Endothelial cell of umbilical vein (primary cell): ENCODE results near the gene FBXW4. TPM values are rescaled to one million over a fixed set of nuclear protein-coding genes. Genes with fewer than 3 reads are reported as not detected.

Experiments used
- BruUV-seq: library from RNA; stranded (reverse); fragments of 400-500 nt; replicated peaks from 2 replicates; lab custom pipeline; 2021; lab: Mats Ljungman, UMichigan
- CTCF ChIA-PET: fragments of 300-600, 350-600 bp; sonication (Branson Sonifier 250); formaldehyde crosslinking; loops from one replicate; lab custom pipeline; 2021; ENCODE audit warnings: antibody characterized with exemption, inconsistent platforms; lab: Charles Lee
- POLR2A ChIA-PET: fragments of 300-600, 350-600 bp; sonication (Branson Sonifier 250); formaldehyde crosslinking; loops from one replicate; lab custom pipeline; 2021; ENCODE audit warnings: antibody characterized with exemption, inconsistent platforms; lab: Charles Lee
- DNase-seq: peaks from one replicate; pipeline ENCODE4 v3.0.0-alpha.2; 2011; ENCODE audit warnings: low read depth, low spot score
- FAIRE-seq: peaks from 2 replicates; lab custom pipeline; 2011; peaks lifted over from hg19 to GRCh38; lab: Jason Lieb, UNC
- H2AFZ ChIP-seq: 2 replicates; pipeline ENCODE4 v1.6.0; 2012; ENCODE audit warnings: low read depth, low read length, control low read depth, inconsistent platforms
- H3K27ac ChIP-seq: 2 replicates; pipeline ENCODE4 v1.5.1; 2011; ENCODE audit warnings: low read depth, mild to moderate bottlenecking, control low read depth, low read length, moderate library complexity; ENCODE audit not compliant: insufficient read depth
- H3K27me3 ChIP-seq, 2 experiments: 2 replicates each; pipeline versions ENCODE4 v1.6.0 to v1.6.1; 2011; ENCODE audit warnings: low read length in 2 of 2, mixed read lengths in 1 of 2; ENCODE audit not compliant: control insufficient read depth in 2 of 2, insufficient read depth in 2 of 2
- H3K36me3 ChIP-seq, 2 experiments: 2 replicates in 1 of 2; 3 replicates in 1 of 2; pipeline ENCODE4 v1.5.1; 2011; ENCODE audit warnings: low read length in 2 of 2, mild to moderate bottlenecking in 1 of 2, moderate library complexity in 1 of 2; ENCODE audit not compliant: control insufficient read depth in 2 of 2, insufficient read depth in 2 of 2; ENCODE audit errors: extremely low read depth in 1 of 2
- H3K4me1 ChIP-seq: 3 replicates; pipeline ENCODE4 v1.5.1; 2011; ENCODE audit warnings: mild to moderate bottlenecking, low read length; ENCODE audit not compliant: control insufficient read depth, insufficient read depth; ENCODE audit errors: extremely low read depth
- H3K4me2 ChIP-seq: 2 replicates; pipeline ENCODE4 v1.6.1; 2011; ENCODE audit warnings: low read length, control low read depth, mixed read lengths; ENCODE audit not compliant: insufficient read depth
- H3K4me3 ChIP-seq, 3 experiments: fragments of 200-600 bp in 1 of 3; sonication (generic), shearing (Covaris generic) in 1 of 3; replicated peaks in 1 of 3; 2 replicates each; pipeline ENCODE4 v1.5.1; 2011 to 2016; ENCODE audit warnings: control low read depth in 3 of 3, low read length in 3 of 3, mild to moderate bottlenecking in 2 of 3, inconsistent platforms in 1 of 3, low read depth in 1 of 3, moderate library complexity in 1 of 3; ENCODE audit not compliant: insufficient read depth in 1 of 3
- H3K79me2 ChIP-seq: 2 replicates; pipeline ENCODE4 v1.6.0; 2012; ENCODE audit warnings: low read length, inconsistent platforms; ENCODE audit not compliant: control insufficient read depth, insufficient read depth
- H3K9ac ChIP-seq: replicated peaks from 2 replicates; pipeline ENCODE3; 2011; ENCODE audit warnings: low read length, control low read depth; ENCODE audit not compliant: insufficient read depth; ENCODE audit errors: extremely low read depth
- H3K9me1 ChIP-seq: replicated peaks from 3 replicates; pipeline ENCODE4 v1.6.0; 2011; ENCODE audit warnings: mild to moderate bottlenecking, low read length; ENCODE audit not compliant: control insufficient read depth, insufficient read depth; ENCODE audit errors: extremely low read depth
- H3K9me3 ChIP-seq: replicated peaks from 2 replicates; pipeline ENCODE4 v1.5.1; 2012; ENCODE audit warnings: low read length, inconsistent platforms; ENCODE audit not compliant: control insufficient read depth, insufficient read depth
- H4K20me1 ChIP-seq: replicated peaks from 2 replicates; pipeline ENCODE3; 2011; ENCODE audit warnings: mild to moderate bottlenecking, low read length; ENCODE audit not compliant: control insufficient read depth, insufficient read depth; ENCODE audit errors: extremely low read depth
- CTCF ChIP-seq, 2 donors: IDR thresholded peaks; 1 replicate in 1 of 2; 2 replicates in 1 of 2; pipeline ENCODE4 v1.5.1; 2011; ENCODE audit warnings: low read length in 2 of 2, mild to moderate bottlenecking in 2 of 2, moderate library complexity in 2 of 2, control low read depth in 1 of 2, inconsistent platforms in 1 of 2, low read depth in 1 of 2; ENCODE audit not compliant: insufficient read depth in 1 of 2; ENCODE audit errors: extremely low read depth in 1 of 2
- EZH2 ChIP-seq: IDR thresholded peaks from 2 replicates; pipeline ENCODE4 v1.6.1; 2012; ENCODE audit warnings: borderline replicate concordance, low read depth, mild to moderate bottlenecking, moderate library complexity, low read length, inconsistent platforms; ENCODE audit not compliant: severe bottlenecking
- FOS ChIP-seq: IDR thresholded peaks from 2 replicates; pipeline ENCODE4 v1.6.1; 2011; ENCODE audit warnings: mild to moderate bottlenecking, low read length, moderate library complexity, borderline replicate concordance; ENCODE audit not compliant: insufficient read depth
- GATA2 ChIP-seq: IDR thresholded peaks from 2 replicates; pipeline ENCODE4 v1.7.0; 2011; ENCODE audit warnings: low read depth, mild to moderate bottlenecking, moderate library complexity, mixed read lengths, low read length; ENCODE audit not compliant: insufficient read length, insufficient read depth
- JUN ChIP-seq: IDR thresholded peaks from 2 replicates; pipeline ENCODE4 v1.6.1; 2011; ENCODE audit warnings: borderline replicate concordance, low read depth; ENCODE audit not compliant: insufficient read length, insufficient read depth
- MAX ChIP-seq: IDR thresholded peaks from 2 replicates; pipeline ENCODE4 v1.6.1; 2011; ENCODE audit not compliant: insufficient read depth, insufficient read length
- POLR2AphosphoS5 ChIP-seq: IDR thresholded peaks from 2 replicates; pipeline ENCODE4 v1.6.1; 2012; ENCODE audit warnings: low read depth, mild to moderate bottlenecking, control low read depth, low read length, moderate library complexity; ENCODE audit not compliant: insufficient read depth
- dilution Hi-C: fragments of 300-500 bp; cut with MboI; formaldehyde crosslinking; loops from one replicate; pipeline ENCODE4 v1.15.0; 2019; ENCODE audit warnings: low sequenced_read_pairs; ENCODE audit not compliant: extremely low pct_ligation_motif_present
- intact Hi-C: fragments of 100-400 bp; cut with micrococcal nuclease; formaldehyde crosslinking; loops from one replicate; pipeline ENCODE4 v1.10.0; 2022
- polyA plus RNA-seq, 4 experiments: library from polyadenylated mRNA; depleted of rRNA in 3 of 4; stranded (reverse) in 3 of 4; unstranded in 1 of 4; fragments of >200 nt; gene quantifications; 2 replicates each; pipeline versions ENCODE4 v1.2.1 to v1.2.3, GENCODE V29; 2011 to 2012; ENCODE audit warnings: missing spikeins in 1 of 4
- total RNA-seq: library from RNA; stranded (reverse); gene quantifications from 2 replicates; pipeline ENCODE4 v1.2.3, GENCODE V29; 2021

The FBXW4 gene
- total and polyA plus RNA-seq, 2 donors (not counting 3 experiments of a cell fraction or from before 2014, with no cell fraction given), result 20.8 to 21.1 TPM

- no peak for FAIRE-seq
- intact Hi-C loops, result no loop called here
- CTCF ChIA-PET, result no interaction called here
- dilution Hi-C loops, result no loop called here
- Histone ChIP-seq H3K4me3 (no peak overlapping the region), H3K9ac (no peak overlapping the region), H3K27me3 (no peaks in the 10 kb centered on the region), H3K9me1 (no peaks in the 10 kb centered on the region), H3K4me2 (no peak overlapping the region), H3K4me1 (no peaks in the 10 kb centered on the region), H3K9me3 (no peaks in the 10 kb centered on the region), H3K36me3 (peaks cover 5 to 8% of the 10 kb centered on the region in 2 experiments), H3K79me2 (no peaks in the 10 kb centered on the region), H4K20me1 (no peaks in the 10 kb centered on the region), H3K27ac (no peak overlapping the region), H2AFZ (no peak overlapping the region)
- DNase-seq, result no peak
- no TSS peak for BruUV-seq
- POLR2A ChIA-PET, result no interaction called here
- no peak for TF ChIP-seq JUN
- TF ChIP-seq GATA2, result no peak
- TF ChIP-seq EZH2, result no peak
- TF ChIP-seq FOS, result no peak
- no peak for TF ChIP-seq MAX
- no peak for TF ChIP-seq CTCF (IDR thresholded peaks at IDR 0.05; ENCODE audit: extremely low read depth in 1 of 2, insufficient read depth in 1 of 2, low read depth in 1 of 2, low read length in 2 of 2)
- no peak for TF ChIP-seq POLR2AphosphoS5
Measured at GRCh38 chr10:101650863-101651262, 44.1 kb downstream of the FBXW4 start.
